Type B pancreatic cell (in vitro differentiated cells): ENCODE data around the gene WFDC9. TPM values are rescaled to one million over a fixed set of nuclear protein-coding genes. Genes with fewer than 3 reads are reported as not detected.
"Not testable (repeated sequence)": the region's sequence is repeated elsewhere in the genome, so short reads cannot be mapped to it uniquely, and the experiment has no call there.

Experiments used
- DNase-seq: peaks from one replicate; pipeline ENCODE4 v3.0.0; 2021; ENCODE audit warnings: mixed read lengths; ENCODE audit not compliant: unreplicated experiment; ENCODE audit errors: extremely low spot score
- H3K27ac Mint-ChIP-seq: 2 replicates; pipeline ENCODE4 v1.8.0; 2021; ENCODE audit warnings: mild to moderate bottlenecking, mixed read lengths
- H3K27me3 Mint-ChIP-seq: 2 replicates; pipeline ENCODE4 v1.8.0; 2021; ENCODE audit warnings: mixed read lengths
- H3K36me3 Mint-ChIP-seq: 2 replicates; pipeline ENCODE4 v1.8.0; 2021; ENCODE audit warnings: mixed read lengths
- H3K4me1 Mint-ChIP-seq: one replicate; pipeline ENCODE4 v1.8.0; 2021; ENCODE audit warnings: mixed read lengths; ENCODE audit not compliant: unreplicated experiment
- H3K4me3 Mint-ChIP-seq: 2 replicates; pipeline ENCODE4 v1.8.0; 2021; ENCODE audit warnings: mild to moderate bottlenecking, mixed read lengths
- H3K9me3 Mint-ChIP-seq: 2 replicates; pipeline ENCODE4 v1.8.0; 2021; ENCODE audit warnings: mixed read lengths
- CTCF ChIP-seq: fragments of 200-600 bp; sonication (generic); conservative IDR thresholded peaks from 2 replicates; pipeline ENCODE4 v1.5.0; 2021; ENCODE audit warnings: antibody characterized with exemption, mild to moderate bottlenecking
- total RNA-seq: library from RNA; stranded (reverse); gene quantifications from 2 replicates; pipeline ENCODE4 v1.2.1, GENCODE V29; 2021; ENCODE audit warnings: low replicate concordance

The WFDC9 gene
- total RNA-seq, 1 donor from 2014 or later = not detected

GRCh38 chr20:45649312-45649863 lies 18.3 kb upstream of the WFDC9 start:
- no peaks in the 10 kb centered on the region for H3K36me3 Mint-ChIP-seq
- H3K27ac Mint-ChIP-seq = no peak overlapping the region
- H3K27me3 Mint-ChIP-seq = peaks cover 7% of the 10 kb centered on the region
- no peaks in the 10 kb centered on the region for H3K4me1 Mint-ChIP-seq
- DNase-seq = no peak
- H3K4me3 Mint-ChIP-seq = no peak overlapping the region
- no peaks in the 10 kb centered on the region for H3K9me3 Mint-ChIP-seq
- TF ChIP-seq CTCF = no peak

GRCh38 chr20:45647441-45648050 lies 16.5 kb upstream of the WFDC9 start:
- no peak for TF ChIP-seq CTCF
- Mint-ChIP-seq H3K36me3 (no peaks in the 10 kb centered on the region), H3K27ac (no peak overlapping the region), H3K9me3 (no peaks in the 10 kb centered on the region), H3K27me3 (peaks cover 1% of the 10 kb centered on the region), H3K4me3 (no peak overlapping the region), H3K4me1 (no peaks in the 10 kb centered on the region)
- no peak for DNase-seq

- Mint-ChIP-seq H3K4me3 (no peak overlapping the region), H3K27ac (no peak overlapping the region), H3K27me3 (no peaks in the 10 kb centered on the region), H3K4me1 (no peaks in the 10 kb centered on the region), H3K9me3 (no peaks in the 10 kb centered on the region), H3K36me3 (no peaks in the 10 kb centered on the region)
- DNase-seq = no peak
- no peak for TF ChIP-seq CTCF
Measured at GRCh38 chr20:45646875-45647274, 15.8 kb upstream of the WFDC9 start.

GRCh38 chr20:45645869-45646268 lies 14.8 kb upstream of the WFDC9 start:
- not testable (repeated sequence) for H3K36me3 Mint-ChIP-seq, H3K9me3 Mint-ChIP-seq, H3K27me3 Mint-ChIP-seq, DNase-seq, H3K27ac Mint-ChIP-seq, H3K4me3 Mint-ChIP-seq, H3K4me1 Mint-ChIP-seq

- H3K27me3 Mint-ChIP-seq = peaks cover 20% of the 10 kb centered on the region
- not testable (repeated sequence) for DNase-seq, H3K4me3 Mint-ChIP-seq, H3K4me1 Mint-ChIP-seq, H3K36me3 Mint-ChIP-seq, H3K9me3 Mint-ChIP-seq, H3K27ac Mint-ChIP-seq
Measured at GRCh38 chr20:45641076-45641475, 10.0 kb upstream of the WFDC9 start.

GRCh38 chr20:45639687-45640086 lies 8.6 kb upstream of the WFDC9 start:
- Mint-ChIP-seq H3K36me3 (no peaks in the 10 kb centered on the region), H3K4me3 (no peak overlapping the region), H3K27ac (no peak overlapping the region), H3K27me3 (peaks cover 20% of the 10 kb centered on the region), H3K4me1 (no peaks in the 10 kb centered on the region), H3K9me3 (no peaks in the 10 kb centered on the region)
- TF ChIP-seq CTCF = no peak
- no peak for DNase-seq
